ENCODE data around the gene CFAP119. TPM values are rescaled to one million over a fixed set of nuclear protein-coding genes. Genes with fewer than 3 reads are reported as not detected.

The CFAP119 gene
- 1.7 and 3.0 TPM in 2 replicates for total RNA-seq

GRCh38 chr16:30761928-30762902 lies at the start of gene CFAP119, which contains the start of gene RNF40:
Gene CFAP119, minus strand, starts transcription at chr16:30762062. Its CDS starts 314 bp downstream, at chr16:30761748.
Gene RNF40, plus strand, starts transcription at chr16:30762322. Its CDS starts 224 bp downstream, at chr16:30762546.

DNA sequence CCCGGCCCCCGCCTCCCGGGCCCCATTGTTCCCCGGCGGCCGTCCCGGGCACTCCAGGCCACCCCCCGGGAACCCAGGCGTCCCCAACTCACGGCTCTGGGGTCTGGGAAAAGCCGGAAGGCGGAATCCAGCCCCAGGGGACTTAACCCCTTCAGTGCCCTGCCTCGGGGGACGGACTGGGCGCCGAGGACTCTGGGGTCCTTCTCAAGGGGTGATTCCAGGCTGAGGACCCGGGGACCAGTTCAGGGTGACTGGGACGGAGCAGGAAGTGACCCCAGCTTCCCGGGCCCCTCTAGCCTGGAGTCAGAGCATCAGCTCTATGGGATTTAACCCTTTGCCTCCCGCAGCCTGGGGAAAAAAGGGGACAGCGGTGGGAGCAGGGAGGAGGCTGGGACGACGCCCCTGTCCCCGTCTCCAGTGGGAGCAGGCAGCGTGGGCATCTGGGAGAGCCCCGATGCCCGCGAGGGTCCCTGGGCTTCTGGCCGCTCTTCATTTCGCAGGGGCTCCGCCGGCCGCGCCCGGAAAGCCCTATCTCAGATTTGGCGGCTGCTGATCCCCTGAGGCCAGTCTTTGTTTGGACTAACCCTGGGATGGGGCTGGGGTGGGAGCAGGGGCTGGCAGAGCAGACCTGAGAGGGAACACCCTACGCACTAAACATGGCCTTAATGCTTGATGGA lies 25.2 kb upstream of the CFAP119 start, which contains the start of gene ZNF629:
ZNF629 (minus strand) TSS at position 270 of the 677 bp plus-strand sequence. CDS start 2,723 bp downstream, outside the sequence.

GRCh38 chr16:30747799-30748633 lies 13.8 kb downstream of the CFAP119 start, which contains the start of gene PHKG2:
Gene PHKG2, plus strand, starts transcription at chr16:30748425. Its CDS starts 396 bp downstream, at chr16:30748821.

Other genes starting within 250 kb of the CFAP119 start
- gene ZNF768, start 235.5 kb downstream of the CFAP119 start, total RNA-seq = 27.6 and 31.6 TPM in 2 replicates
- 5.5 and 7.0 TPM in 2 replicates for gene ZNF747, start 227.2 kb downstream of the CFAP119 start, total RNA-seq
- 6.3 and 8.2 TPM in 2 replicates for gene ZNF764, start 203.7 kb downstream of the CFAP119 start, total RNA-seq
- gene ZNF688, start 190.3 kb downstream of the CFAP119 start, total RNA-seq = 8.7 and 11.8 TPM in 2 replicates
- 3.2 and 4.3 TPM in 2 replicates for gene ZNF785, start 176.4 kb downstream of the CFAP119 start, total RNA-seq
- gene ZNF689, start 151.7 kb downstream of the CFAP119 start, total RNA-seq = 3.4 and 5.5 TPM in 2 replicates
- 14.7 and 27.7 TPM in 2 replicates for gene PRR14, start 111.1 kb downstream of the CFAP119 start, total RNA-seq
- 21.3 and 29.2 TPM in 2 replicates for gene FBRS, start 103.6 kb downstream of the CFAP119 start, total RNA-seq
- 7.4 and 12.9 TPM in 2 replicates for gene SRCAP, start 62.9 kb downstream of the CFAP119 start, total RNA-seq
- 17.9 and 19.8 TPM in 2 replicates for gene PHKG2, start 13.6 kb downstream of the CFAP119 start, total RNA-seq
- gene RNF40, start 260 bp upstream of the CFAP119 start, total RNA-seq = 66.8 and 76.7 TPM in 2 replicates
- 9.9 and 14.6 TPM in 2 replicates for gene ZNF629, start 25.1 kb upstream of the CFAP119 start, total RNA-seq
- 49.9 and 56.1 TPM in 2 replicates for gene BCL7C, start 132.0 kb upstream of the CFAP119 start, total RNA-seq
- 1.6 and 2.5 TPM in 2 replicates for gene CTF1, start 134.6 kb upstream of the CFAP119 start, total RNA-seq
- gene FBXL19, start 161.5 kb upstream of the CFAP119 start, total RNA-seq = 38.2 and 39.7 TPM in 2 replicates
- gene ORAI3, start 187.0 kb upstream of the CFAP119 start, total RNA-seq = 22.2 and 30.5 TPM in 2 replicates
- 3.4 and 4.6 TPM in 2 replicates for gene SETD1A, start 195.7 kb upstream of the CFAP119 start, total RNA-seq
- 8.8 and 10.4 TPM in 2 replicates for gene HSD3B7, start 223.1 kb upstream of the CFAP119 start, total RNA-seq
- 0.05 and 1.1 TPM in 2 replicates for gene STX1B, start 248.6 kb upstream of the CFAP119 start, total RNA-seq

Measured in airway epithelial cell (primary cell).